Fibroblast of the aortic adventitia (primary cell): ENCODE measurements around the gene HDHD2. TPM values are rescaled to one million over a fixed set of nuclear protein-coding genes. Genes with fewer than 3 reads are reported as not detected.

Experiments used
- DNase-seq: peaks from one replicate; pipeline ENCODE4 v3.0.0-alpha.2; 2010; ENCODE audit warnings: low read depth
- H3K4me3 ChIP-seq: 2 replicates; pipeline ENCODE4 v1.5.1; 2011; ENCODE audit warnings: low read depth, mild to moderate bottlenecking, control low read depth, low read length, moderate library complexity
- total RNA-seq: library from RNA; depleted of rRNA; stranded (reverse); fragments of >200 nt; gene quantifications from 2 replicates; pipeline ENCODE4 v1.2.3, GENCODE V29; 2012; ENCODE audit warnings: low replicate concordance
- TF ChIP-seq, protein P1 (sequence below): IDR thresholded peaks from 2 replicates; pipeline ENCODE4 v1.5.1; 2011; ENCODE audit warnings: mild to moderate bottlenecking, low read length, control low read depth, inconsistent platforms; ENCODE audit not compliant: insufficient read depth

Gene HDHD2
- total RNA-seq, 1 donor: 24.3 TPM

DNA sequence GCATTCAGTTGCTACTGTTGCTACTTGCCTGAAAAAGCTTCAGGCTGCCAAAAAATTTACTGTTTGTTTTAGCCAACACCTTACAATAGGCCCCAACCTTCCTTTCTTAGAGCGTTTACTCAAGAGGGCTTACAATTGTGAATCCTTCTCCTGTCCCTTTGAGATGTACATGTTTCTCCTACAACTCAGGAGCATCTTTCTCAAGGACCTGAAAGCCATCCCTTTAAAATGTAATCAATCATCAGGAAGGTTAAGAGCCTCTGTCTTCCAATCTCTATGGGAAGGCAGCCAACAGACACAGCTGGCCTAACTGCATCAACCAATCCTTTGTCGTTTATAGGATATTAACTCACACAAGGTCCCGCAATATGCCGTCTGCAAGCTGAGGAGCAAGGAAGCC, 29.2 kb upstream of the HDHD2 start:
- DNase-seq: no peak
- H3K4me3 ChIP-seq: no peak overlapping the region
- TF ChIP-seq, protein P1, sequence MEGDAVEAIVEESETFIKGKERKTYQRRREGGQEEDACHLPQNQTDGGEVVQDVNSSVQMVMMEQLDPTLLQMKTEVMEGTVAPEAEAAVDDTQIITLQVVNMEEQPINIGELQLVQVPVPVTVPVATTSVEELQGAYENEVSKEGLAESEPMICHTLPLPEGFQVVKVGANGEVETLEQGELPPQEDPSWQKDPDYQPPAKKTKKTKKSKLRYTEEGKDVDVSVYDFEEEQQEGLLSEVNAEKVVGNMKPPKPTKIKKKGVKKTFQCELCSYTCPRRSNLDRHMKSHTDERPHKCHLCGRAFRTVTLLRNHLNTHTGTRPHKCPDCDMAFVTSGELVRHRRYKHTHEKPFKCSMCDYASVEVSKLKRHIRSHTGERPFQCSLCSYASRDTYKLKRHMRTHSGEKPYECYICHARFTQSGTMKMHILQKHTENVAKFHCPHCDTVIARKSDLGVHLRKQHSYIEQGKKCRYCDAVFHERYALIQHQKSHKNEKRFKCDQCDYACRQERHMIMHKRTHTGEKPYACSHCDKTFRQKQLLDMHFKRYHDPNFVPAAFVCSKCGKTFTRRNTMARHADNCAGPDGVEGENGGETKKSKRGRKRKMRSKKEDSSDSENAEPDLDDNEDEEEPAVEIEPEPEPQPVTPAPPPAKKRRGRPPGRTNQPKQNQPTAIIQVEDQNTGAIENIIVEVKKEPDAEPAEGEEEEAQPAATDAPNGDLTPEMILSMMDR: no peak

DNA sequence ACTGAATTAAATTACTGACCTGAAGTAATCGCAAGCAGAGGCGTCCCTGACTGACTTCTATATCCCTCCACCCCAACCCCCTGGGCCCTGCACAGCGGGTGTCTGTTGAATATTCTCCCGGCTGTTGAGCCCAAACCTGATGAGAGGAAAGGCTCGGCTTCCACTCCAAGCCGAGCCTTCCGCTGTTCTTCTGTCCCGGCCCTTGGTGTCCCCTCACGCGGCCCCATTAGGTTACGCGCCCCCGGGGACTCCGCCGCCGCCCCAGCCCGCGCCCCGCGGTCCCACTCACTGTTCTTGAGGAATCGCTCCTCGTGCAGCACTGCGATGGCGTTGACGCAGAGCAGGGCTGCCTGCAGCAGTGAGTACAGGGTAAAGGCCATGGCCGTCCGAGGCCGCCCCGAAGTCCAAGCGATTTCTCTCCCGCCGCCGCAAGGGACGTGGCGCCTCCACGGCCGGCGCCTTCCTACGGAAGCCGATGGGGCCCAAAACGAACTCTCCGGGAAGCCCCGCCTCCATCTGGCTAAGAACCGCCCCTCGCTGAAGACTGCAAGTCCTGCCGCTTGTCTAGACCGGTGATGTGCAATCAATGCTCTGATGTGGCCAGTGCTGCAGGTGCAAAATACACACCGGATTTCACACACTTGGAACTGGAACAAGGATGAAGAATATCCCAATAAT, 25.7 kb upstream of the HDHD2 start, which contains the start of gene IER3IP1:
Gene IER3IP1 (minus strand): TSS at position 467 of the 678 bp plus-strand sequence. CDS start 87 bp downstream, at position 380.
- peak; percentile 90 for DNase-seq
- TF ChIP-seq, protein P1: peak; percentile 26
- peak within 1 kb of the TSS; percentile 85 for H3K4me3 ChIP-seq

DNA sequence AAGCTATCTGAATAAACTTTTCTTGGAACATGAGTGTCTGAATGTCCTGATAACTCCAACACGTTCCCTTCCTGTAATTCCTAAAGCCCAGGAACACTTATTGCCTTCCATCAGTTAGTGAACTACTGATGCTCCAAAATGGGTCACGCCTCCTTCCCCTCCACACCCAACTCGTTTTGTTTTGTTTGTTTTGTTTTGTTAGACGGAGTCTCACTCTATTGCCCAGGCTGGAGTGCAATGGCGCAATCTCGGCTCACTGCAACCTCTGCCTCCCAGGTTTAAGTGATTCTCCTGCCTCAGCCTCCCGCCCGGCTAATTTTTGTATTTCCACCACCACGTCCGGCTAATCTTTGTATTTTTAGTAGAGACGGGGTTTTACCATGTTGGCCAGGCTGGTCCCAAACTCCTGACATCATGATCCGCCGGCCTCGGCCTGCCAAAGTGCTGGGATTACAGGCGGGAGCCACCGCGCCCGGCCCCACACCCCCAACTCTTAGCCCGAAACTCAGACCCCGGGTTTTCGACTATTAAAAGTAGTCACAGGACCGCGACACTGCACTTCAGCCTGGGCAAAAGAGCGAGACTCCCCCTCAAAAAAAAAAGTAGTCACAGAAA, 25.1 kb upstream of the HDHD2 start:
- TF ChIP-seq, protein P1: no peak
- DNase-seq: peak; percentile 9

DNA sequence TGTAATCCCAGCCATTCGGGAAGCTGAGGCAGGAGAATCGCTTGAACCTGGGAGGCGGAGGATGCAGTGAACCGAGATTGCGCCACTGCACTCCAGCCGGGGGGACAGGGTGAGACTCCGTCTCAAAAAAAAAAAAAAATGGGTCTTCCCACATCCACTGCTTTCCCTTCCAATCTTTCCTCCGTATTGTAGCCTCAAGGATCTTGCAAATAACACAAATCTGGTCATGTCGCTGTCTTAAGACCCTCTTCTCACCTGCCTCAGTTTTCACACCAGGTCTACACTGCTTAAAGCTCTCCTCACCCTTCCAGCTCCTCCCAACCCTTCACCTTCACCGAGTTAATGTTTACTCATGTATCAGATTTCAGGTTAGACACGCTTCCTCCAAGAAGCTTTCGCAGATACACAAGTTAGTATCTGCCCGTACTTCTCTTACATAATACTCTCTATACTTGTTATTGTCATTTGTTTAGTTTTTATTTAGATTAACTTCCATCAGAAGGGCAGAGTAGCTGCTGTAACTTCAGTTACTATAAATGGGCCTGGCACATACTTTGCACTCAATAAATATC, 24.3 kb upstream of the HDHD2 start:
- TF ChIP-seq, protein P1: no peak
- no peak for DNase-seq
- H3K4me3 ChIP-seq: peak overlapping the region; percentile 85

More for the DNA sequence above, 25.1 kb upstream of the HDHD2 start:
- peak overlapping the region; percentile 85 for H3K4me3 ChIP-seq

DNA sequence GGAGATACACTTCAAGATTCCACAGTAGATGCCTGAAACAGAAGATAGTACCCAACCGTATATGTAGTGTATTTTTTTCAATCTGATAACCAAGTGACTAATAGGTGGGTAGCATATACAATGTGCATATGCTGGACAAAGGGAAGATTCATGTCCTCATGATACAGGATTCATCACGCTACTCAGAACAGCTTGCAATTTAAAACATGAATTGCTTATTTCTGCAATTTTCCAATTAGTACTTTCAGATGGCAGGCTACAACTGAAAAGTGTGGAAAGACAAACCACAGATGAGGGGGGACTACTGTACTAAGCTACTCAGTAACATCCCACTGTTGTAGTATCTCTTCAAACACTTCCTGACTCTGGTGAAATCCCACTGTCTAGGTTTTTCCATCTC, 22.2 kb upstream of the HDHD2 start:
- TF ChIP-seq, protein P1: no peak
- DNase-seq: no peak

DNA sequence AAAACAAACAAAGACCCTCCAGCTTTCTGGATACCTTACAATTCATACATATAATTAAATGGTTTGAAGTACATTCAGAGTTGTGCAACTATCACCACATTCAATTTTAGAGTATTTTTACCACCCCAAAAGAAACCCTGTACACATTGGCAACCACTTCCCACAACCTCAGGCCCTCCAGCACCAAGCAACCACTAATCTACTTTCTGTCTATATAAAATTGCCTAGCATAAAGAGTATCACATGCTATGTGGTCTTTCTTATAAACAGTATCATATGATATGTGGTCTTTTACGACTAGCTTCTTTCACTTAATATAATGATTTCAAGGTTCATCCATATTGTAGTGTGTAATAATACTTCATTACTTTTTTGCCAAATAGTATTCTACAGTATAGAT, 18.6 kb upstream of the HDHD2 start:
- H3K4me3 ChIP-seq: no peak overlapping the region
- TF ChIP-seq, protein P1: no peak

More for the DNA sequence above, 22.2 kb upstream of the HDHD2 start:
- H3K4me3 ChIP-seq: no peak overlapping the region

More for the DNA sequence above, 18.6 kb upstream of the HDHD2 start:
- no peak for DNase-seq
